H9 (cell line): ENCODE results near the gene COPRS. TPM values are rescaled to one million over a fixed set of nuclear protein-coding genes. Genes with fewer than 3 reads are reported as not detected.

Source experiments
- DNase-seq: peaks from one replicate; pipeline ENCODE4 v3.0.0-alpha.2; 2017
- H2AFZ ChIP-seq: one replicate; pipeline ENCODE4 v1.6.1; 2013; ENCODE audit warnings: mild to moderate bottlenecking, low read length, control low read depth, moderate library complexity
- H2AK5ac ChIP-seq: 2 replicates; pipeline ENCODE4 v1.6.1; 2013; ENCODE audit warnings: low read length, control low read depth, mixed read lengths; ENCODE audit not compliant: insufficient read length
- H2BK120ac ChIP-seq: one replicate; pipeline ENCODE4 v1.6.1; 2013; ENCODE audit warnings: low read depth, mild to moderate bottlenecking, low read length, control low read depth, inconsistent platforms; ENCODE audit not compliant: poor library complexity, severe bottlenecking
- H2BK12ac ChIP-seq: 2 replicates; pipeline ENCODE4 v1.6.1; 2013; ENCODE audit warnings: low read length, control low read depth, mixed read lengths, low read depth; ENCODE audit not compliant: insufficient read length
- H2BK15ac ChIP-seq: 2 replicates; pipeline ENCODE4 v1.6.1; 2013; ENCODE audit warnings: low read depth, low read length, control low read depth
- H2BK20ac ChIP-seq: one replicate; pipeline ENCODE4 v1.6.1; 2013; ENCODE audit warnings: low read depth, mild to moderate bottlenecking, low read length, control low read depth, inconsistent platforms; ENCODE audit not compliant: poor library complexity, severe bottlenecking
- H2BK5ac ChIP-seq: 2 replicates; pipeline ENCODE4 v1.6.1; 2013; ENCODE audit warnings: low read length, control low read depth, mixed read lengths; ENCODE audit not compliant: insufficient read length
- H3K14ac ChIP-seq: 2 replicates; pipeline ENCODE4 v1.6.1; 2013; ENCODE audit warnings: low read length, control low read depth; ENCODE audit not compliant: insufficient read depth
- H3K18ac ChIP-seq: 2 replicates; pipeline ENCODE4 v1.6.1; 2013; ENCODE audit warnings: low read depth, mild to moderate bottlenecking, mixed read lengths, low read length, control low read depth; ENCODE audit not compliant: insufficient read length
- H3K23ac ChIP-seq: 2 replicates; pipeline ENCODE4 v1.6.1; 2013; ENCODE audit warnings: low read length, control low read depth, mixed read lengths, low read depth; ENCODE audit not compliant: insufficient read length
- H3K23me2 ChIP-seq: 2 replicates; pipeline ENCODE4 v1.6.1; 2013; ENCODE audit warnings: low read depth, mild to moderate bottlenecking, mixed read lengths, low read length, control low read depth; ENCODE audit not compliant: insufficient read length, poor library complexity, severe bottlenecking
- H3K27ac ChIP-seq: 2 replicates; pipeline ENCODE4 v1.5.1; 2013; ENCODE audit warnings: low read length, control low read depth, mixed read lengths, low read depth; ENCODE audit not compliant: insufficient read length
- H3K27me3 ChIP-seq: 2 replicates; pipeline ENCODE4 v1.6.1; 2013; ENCODE audit warnings: low read length, control low read depth, inconsistent platforms; ENCODE audit not compliant: insufficient read depth
- H3K4ac ChIP-seq: 2 replicates; pipeline ENCODE4 v1.6.1; 2013; ENCODE audit warnings: low read depth, mild to moderate bottlenecking, control low read depth, inconsistent platforms, low read length, moderate library complexity
- H3K4me1 ChIP-seq: 2 replicates; pipeline ENCODE4 v1.6.1; 2013; ENCODE audit warnings: low read length, control low read depth, inconsistent platforms; ENCODE audit not compliant: insufficient read depth
- H3K4me2 ChIP-seq: 2 replicates; pipeline ENCODE4 v1.6.1; 2013; ENCODE audit warnings: low read length, control low read depth, mixed read lengths; ENCODE audit not compliant: insufficient read length, insufficient read depth
- H3K56ac ChIP-seq: 2 replicates; pipeline ENCODE4 v1.6.1; 2013; ENCODE audit warnings: low read depth, mild to moderate bottlenecking, mixed read lengths, low read length, control low read depth; ENCODE audit not compliant: insufficient read length
- H3K79me1 ChIP-seq: 2 replicates; pipeline ENCODE4 v1.6.1; 2013; ENCODE audit warnings: low read depth, mild to moderate bottlenecking, moderate library complexity, low read length, control low read depth, inconsistent platforms; ENCODE audit not compliant: insufficient read depth, poor library complexity, severe bottlenecking
- H3K79me2 ChIP-seq: 2 replicates; pipeline ENCODE4 v1.6.1; 2013; ENCODE audit warnings: low read length, control low read depth, inconsistent platforms; ENCODE audit not compliant: insufficient read depth
- H3K9ac ChIP-seq: 2 replicates; pipeline ENCODE4 v1.6.1; 2013; ENCODE audit warnings: low read length, control low read depth, mixed read lengths; ENCODE audit not compliant: insufficient read length; ENCODE audit errors: extremely low read depth
- H3K9me3 ChIP-seq: one replicate; pipeline ENCODE4 v1.6.1; 2013; ENCODE audit warnings: low read depth, low read length, inconsistent platforms; ENCODE audit not compliant: control insufficient read depth
- H3T11ph ChIP-seq: one replicate; pipeline ENCODE4 v1.6.1; 2013; ENCODE audit warnings: mild to moderate bottlenecking, low read length, control low read depth, inconsistent platforms
- H4K20me1 ChIP-seq: one replicate; pipeline ENCODE4 v1.6.1; 2013; ENCODE audit not compliant: control insufficient read depth, insufficient read length, insufficient read depth
- H4K5ac ChIP-seq: 2 replicates; pipeline ENCODE4 v1.6.1; 2013; ENCODE audit warnings: low read depth, mild to moderate bottlenecking, mixed read lengths, low read length, control low read depth; ENCODE audit not compliant: insufficient read length
- H4K8ac ChIP-seq: replicated peaks from 2 replicates; pipeline ENCODE4 v1.6.1; 2013; ENCODE audit warnings: low read length, control low read depth, mixed read lengths, low read depth; ENCODE audit not compliant: insufficient read length
- H4K91ac ChIP-seq: 2 replicates; pipeline ENCODE4 v1.6.1; 2013; ENCODE audit warnings: low read depth, mild to moderate bottlenecking, moderate library complexity, mixed read lengths, low read length, control low read depth; ENCODE audit not compliant: insufficient read length
- H3K27ac Mint-ChIP-seq, 3 experiments: 2 replicates in 2 of 3; 3 replicates in 1 of 3; pipeline ENCODE4 v1.8.0; 2020 to 2021; ENCODE audit warnings: mixed read lengths in 3 of 3, mild to moderate bottlenecking in 1 of 3, moderate library complexity in 1 of 3
- H3K27me3 Mint-ChIP-seq: 2 replicates; pipeline ENCODE4 v1.8.0; 2021; ENCODE audit warnings: low read depth, mild to moderate bottlenecking, moderate library complexity, mixed read lengths
- H3K36me3 Mint-ChIP-seq, 3 experiments: 2 replicates in 2 of 3; 3 replicates in 1 of 3; pipeline ENCODE4 v1.8.0; 2020 to 2021; ENCODE audit warnings: low read depth in 3 of 3, mixed read lengths in 3 of 3; ENCODE audit not compliant: insufficient read depth in 1 of 3
- H3K4me1 Mint-ChIP-seq, 2 experiments: 2 replicates each; pipeline ENCODE4 v1.8.0; 2020; ENCODE audit warnings: mixed read lengths in 2 of 2
- H3K4me3 Mint-ChIP-seq, 2 experiments: 2 replicates in 1 of 2; 3 replicates in 1 of 2; pipeline ENCODE4 v1.8.0; 2020 to 2021; ENCODE audit warnings: mild to moderate bottlenecking in 2 of 2, mixed read lengths in 2 of 2, moderate library complexity in 1 of 2
- H3K9me3 Mint-ChIP-seq, 2 experiments: 2 replicates in 1 of 2; 3 replicates in 1 of 2; pipeline ENCODE4 v1.8.0; 2020; ENCODE audit warnings: mild to moderate bottlenecking in 2 of 2, mixed read lengths in 2 of 2, moderate library complexity in 1 of 2
- total RNA-seq: library from RNA; stranded (reverse); gene quantifications from 2 replicates; pipeline ENCODE4 v1.2.1, GENCODE V29; 2021
- TF ChIP-seq, protein P1 (sequence below): fragments of 200-600 bp; sonication (generic); conservative IDR thresholded peaks from 3 replicates; pipeline ENCODE4 v1.8.0; 2021; ENCODE audit warnings: antibody characterized with exemption, mild to moderate bottlenecking

The COPRS gene
- total RNA-seq, 1 experiment from 2014 or later: 43.8 TPM

DNA sequence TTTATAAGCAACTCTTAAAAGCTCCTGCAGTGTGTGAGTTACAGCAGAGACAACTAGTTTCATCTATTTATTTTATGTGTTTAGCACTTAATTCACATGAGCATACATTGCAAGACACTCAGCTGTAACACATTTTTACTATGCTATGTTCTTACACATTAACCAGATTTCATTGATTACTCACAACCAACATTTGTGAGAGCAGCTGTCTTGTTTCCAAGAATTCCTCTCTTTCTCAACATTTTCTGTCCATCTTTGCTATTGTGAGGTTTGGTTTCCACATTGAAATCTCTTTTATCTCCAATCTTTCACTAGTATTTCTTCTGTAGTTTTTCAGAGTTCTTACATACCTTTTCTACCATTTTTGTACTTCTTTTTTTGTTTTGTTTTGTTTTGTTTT, 51.2 kb downstream of the COPRS start:
- no peaks in the 10 kb centered on the region for H3K4me1 ChIP-seq
- no peak overlapping the region for H2BK20ac ChIP-seq
- TF ChIP-seq, protein P1, sequence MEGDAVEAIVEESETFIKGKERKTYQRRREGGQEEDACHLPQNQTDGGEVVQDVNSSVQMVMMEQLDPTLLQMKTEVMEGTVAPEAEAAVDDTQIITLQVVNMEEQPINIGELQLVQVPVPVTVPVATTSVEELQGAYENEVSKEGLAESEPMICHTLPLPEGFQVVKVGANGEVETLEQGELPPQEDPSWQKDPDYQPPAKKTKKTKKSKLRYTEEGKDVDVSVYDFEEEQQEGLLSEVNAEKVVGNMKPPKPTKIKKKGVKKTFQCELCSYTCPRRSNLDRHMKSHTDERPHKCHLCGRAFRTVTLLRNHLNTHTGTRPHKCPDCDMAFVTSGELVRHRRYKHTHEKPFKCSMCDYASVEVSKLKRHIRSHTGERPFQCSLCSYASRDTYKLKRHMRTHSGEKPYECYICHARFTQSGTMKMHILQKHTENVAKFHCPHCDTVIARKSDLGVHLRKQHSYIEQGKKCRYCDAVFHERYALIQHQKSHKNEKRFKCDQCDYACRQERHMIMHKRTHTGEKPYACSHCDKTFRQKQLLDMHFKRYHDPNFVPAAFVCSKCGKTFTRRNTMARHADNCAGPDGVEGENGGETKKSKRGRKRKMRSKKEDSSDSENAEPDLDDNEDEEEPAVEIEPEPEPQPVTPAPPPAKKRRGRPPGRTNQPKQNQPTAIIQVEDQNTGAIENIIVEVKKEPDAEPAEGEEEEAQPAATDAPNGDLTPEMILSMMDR: no peak
- no peaks in the 10 kb centered on the region for H3K23me2 ChIP-seq
- no peak overlapping the region for H3K4me3 Mint-ChIP-seq
- no peaks in the 10 kb centered on the region for H3K9me3 ChIP-seq
- no peak overlapping the region for H3K9ac ChIP-seq
- H3K4ac ChIP-seq: no peak overlapping the region
- no peak overlapping the region for H3K14ac ChIP-seq
- H4K5ac ChIP-seq: no peak overlapping the region
- H2BK15ac ChIP-seq: no peak overlapping the region
- no peaks in the 10 kb centered on the region for H3K36me3 Mint-ChIP-seq
- no peak overlapping the region for H3K27ac Mint-ChIP-seq
- no peak overlapping the region for H3T11ph ChIP-seq
- no peak overlapping the region for H2BK120ac ChIP-seq
- H3K4me1 Mint-ChIP-seq: no peaks in the 10 kb centered on the region
- H4K20me1 ChIP-seq: no peaks in the 10 kb centered on the region
- H3K23ac ChIP-seq: no peak overlapping the region
- H4K8ac ChIP-seq: no peak overlapping the region
- no peak overlapping the region for H3K18ac ChIP-seq
- no peak overlapping the region for H2AFZ ChIP-seq
- no peak for DNase-seq
- H2AK5ac ChIP-seq: no peak overlapping the region
- H2BK5ac ChIP-seq: no peak overlapping the region
- no peaks in the 10 kb centered on the region for H3K27me3 ChIP-seq
- H2BK12ac ChIP-seq: no peak overlapping the region
- H3K79me1 ChIP-seq: no peaks in the 10 kb centered on the region
- H3K4me2 ChIP-seq: no peak overlapping the region
- H3K56ac ChIP-seq: no peak overlapping the region
- H3K27me3 Mint-ChIP-seq: no peaks in the 10 kb centered on the region; the same call in 1 of the 2 replicates
- H3K79me2 ChIP-seq: no peaks in the 10 kb centered on the region
- peaks cover 0 to 2% of the 10 kb centered on the region in 2 experiments; a peak in 1 of 5 replicates for H3K9me3 Mint-ChIP-seq
- H4K91ac ChIP-seq: no peak overlapping the region
- H3K27ac ChIP-seq: no peak overlapping the region
